ENCODE results near the gene HLA-DPB1.

HLA-DPB1 gene

GRCh38 chr6:33118525-33119123 is 42.8 kb downstream of the HLA-DPB1 start:
- Histone ChIP-seq H3K9ac (ENCODE audit: low read length) (no peak overlapping the region), H3K23ac (ENCODE audit: low read length in 2 of 2) (no peak overlapping the region), H4K91ac (ENCODE audit: low read length) (no peak overlapping the region), H3K14ac (ENCODE audit: low read length in 2 of 2) (no peak overlapping the region), H2BK120ac (ENCODE audit: low read depth, low read length) (no peak overlapping the region), H2AFZ (ENCODE audit: low read depth, low read length) (no peak overlapping the region), H3K27ac (ENCODE audit: low read length, poor library complexity, severe bottlenecking) (no peak overlapping the region), H2BK15ac (ENCODE audit: low read depth, poor library complexity, severe bottlenecking) (no peak overlapping the region), H3K18ac (ENCODE audit: low read depth in 1 of 2, low read length in 2 of 2) (no peak overlapping the region), H3K4me1 (ENCODE audit: control insufficient read depth, insufficient read depth, low read depth, low read length) (peaks cover 4% of the 10 kb centered on the region), H3K4me3 (ENCODE audit: insufficient read depth in 1 of 2, low read depth in 1 of 2, low read length in 2 of 2) (no peak overlapping the region), H2BK5ac (ENCODE audit: low read depth, low read length, poor library complexity, severe bottlenecking) (no peak overlapping the region), H4K8ac (ENCODE audit: low read length) (no peak overlapping the region), H3K36me3 (ENCODE audit: control insufficient read depth in 1 of 2, insufficient read depth in 2 of 2, low read depth in 1 of 2, low read length in 2 of 2) (no peaks in the 10 kb centered on the region), H3K9me3 (ENCODE audit: control insufficient read depth, low read length) (no peaks in the 10 kb centered on the region), H3K79me1 (replicated peaks; ENCODE audit: low read length, poor library complexity, severe bottlenecking) (no peaks in the 10 kb centered on the region), H3K4me2 (ENCODE audit: low read length, poor library complexity, severe bottlenecking) (no peak overlapping the region), H3K27me3 (ENCODE audit: control insufficient read depth in 1 of 2, insufficient read depth in 1 of 2, low read length in 2 of 2) (peaks cover 60 to 72% of the 10 kb centered on the region in 2 experiments), H2BK12ac (ENCODE audit: low read length in 2 of 2) (no peak overlapping the region), H3K4ac (ENCODE audit: low read depth in 1 of 2, low read length in 2 of 2) (no peak overlapping the region), H2AK5ac (ENCODE audit: low read length, severe bottlenecking) (no peak overlapping the region)
- peak; percentile 60 for DNase-seq
- WGBS, result no CpG with 5 or more reads among the region's 3 CpGs

DNA sequence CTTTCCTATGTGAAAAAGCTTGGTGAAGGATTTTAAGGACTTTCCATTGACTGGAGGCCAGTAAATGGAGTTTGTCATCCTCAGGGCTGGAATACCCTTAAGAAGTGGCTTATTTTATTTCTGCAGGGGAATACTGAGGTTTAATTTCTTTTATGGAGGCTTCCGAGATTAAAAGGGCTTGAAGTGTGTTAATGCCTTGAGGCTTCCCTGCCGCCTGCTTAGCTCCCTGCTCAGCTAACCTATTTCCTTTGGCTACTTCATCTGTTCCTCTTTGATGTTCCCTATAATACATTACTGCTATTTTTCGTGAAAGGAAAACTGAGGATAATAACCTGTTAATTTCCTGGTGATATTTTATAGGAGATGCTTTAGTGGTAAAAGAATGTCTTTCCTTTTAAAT is 44.2 kb downstream of the HLA-DPB1 start:
- WGBS, result 54% methylated on average over 1 of the region's 3 CpGs
- Histone ChIP-seq H2AFZ (ENCODE audit: low read depth, low read length) (no peak overlapping the region), H3K4me3 (ENCODE audit: insufficient read depth in 1 of 2, low read depth in 1 of 2, low read length in 2 of 2) (no peak overlapping the region), H4K91ac (ENCODE audit: low read length) (no peak overlapping the region), H4K8ac (ENCODE audit: low read length) (no peak overlapping the region), H2BK12ac (ENCODE audit: low read length in 2 of 2) (no peak overlapping the region), H3K36me3 (ENCODE audit: control insufficient read depth in 1 of 2, insufficient read depth in 2 of 2, low read depth in 1 of 2, low read length in 2 of 2) (no peaks in the 10 kb centered on the region), H3K79me1 (replicated peaks; ENCODE audit: low read length, poor library complexity, severe bottlenecking) (no peaks in the 10 kb centered on the region), H2BK5ac (ENCODE audit: low read depth, low read length, poor library complexity, severe bottlenecking) (no peak overlapping the region), H3K4ac (ENCODE audit: low read depth in 1 of 2, low read length in 2 of 2) (no peak overlapping the region), H3K27me3 (ENCODE audit: control insufficient read depth in 1 of 2, insufficient read depth in 1 of 2, low read length in 2 of 2) (peaks cover 52 to 58% of the 10 kb centered on the region in 2 experiments), H3K9me3 (ENCODE audit: control insufficient read depth, low read length) (no peaks in the 10 kb centered on the region), H3K4me1 (ENCODE audit: control insufficient read depth, insufficient read depth, low read depth, low read length) (peaks cover 4% of the 10 kb centered on the region), H3K18ac (ENCODE audit: low read depth in 1 of 2, low read length in 2 of 2) (no peak overlapping the region), H3K9ac (ENCODE audit: low read length) (no peak overlapping the region), H2AK5ac (ENCODE audit: low read length, severe bottlenecking) (no peak overlapping the region), H3K23ac (ENCODE audit: low read length in 2 of 2) (no peak overlapping the region), H3K27ac (ENCODE audit: low read length, poor library complexity, severe bottlenecking) (no peak overlapping the region), H3K4me2 (ENCODE audit: low read length, poor library complexity, severe bottlenecking) (no peak overlapping the region), H2BK15ac (ENCODE audit: low read depth, poor library complexity, severe bottlenecking) (no peak overlapping the region), H2BK120ac (ENCODE audit: low read depth, low read length) (no peak overlapping the region), H3K14ac (ENCODE audit: low read length in 2 of 2) (no peak overlapping the region)
- no peak for DNase-seq

DNA sequence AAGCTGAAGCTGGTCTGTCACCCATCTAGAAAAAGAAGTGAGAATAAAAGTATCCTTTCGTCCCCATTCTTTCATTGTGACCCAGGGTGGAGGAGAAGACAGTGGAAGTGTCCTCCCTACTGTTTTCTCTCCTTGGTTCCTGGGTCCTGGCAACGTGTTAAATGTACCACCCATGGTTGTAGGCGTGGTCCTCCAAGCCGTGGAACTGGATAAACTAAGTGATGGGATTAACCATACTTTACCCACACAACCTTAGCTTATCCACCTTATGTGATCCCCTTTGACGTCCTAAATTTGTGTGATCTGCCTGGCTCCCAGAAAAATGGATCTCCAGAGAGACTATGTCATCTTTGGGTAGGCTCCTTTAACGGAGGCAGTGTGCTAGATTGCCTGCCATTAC is 47.4 kb downstream of the HLA-DPB1 start:
- Histone ChIP-seq H3K18ac (ENCODE audit: low read depth in 1 of 2, low read length in 2 of 2) (no peak overlapping the region), H3K36me3 (ENCODE audit: control insufficient read depth in 1 of 2, insufficient read depth in 2 of 2, low read depth in 1 of 2, low read length in 2 of 2) (no peaks in the 10 kb centered on the region), H2BK12ac (ENCODE audit: low read length in 2 of 2) (no peak overlapping the region), H3K9ac (ENCODE audit: low read length) (no peak overlapping the region), H4K91ac (ENCODE audit: low read length) (no peak overlapping the region), H3K9me3 (ENCODE audit: control insufficient read depth, low read length) (no peaks in the 10 kb centered on the region), H3K14ac (ENCODE audit: low read length in 2 of 2) (no peak overlapping the region), H3K4me1 (ENCODE audit: control insufficient read depth, insufficient read depth, low read depth, low read length) (no peaks in the 10 kb centered on the region), H2BK120ac (ENCODE audit: low read depth, low read length) (no peak overlapping the region), H3K27ac (ENCODE audit: low read length, poor library complexity, severe bottlenecking) (no peak overlapping the region), H3K4ac (ENCODE audit: low read depth in 1 of 2, low read length in 2 of 2) (no peak overlapping the region), H2BK15ac (ENCODE audit: low read depth, poor library complexity, severe bottlenecking) (no peak overlapping the region), H3K23ac (ENCODE audit: low read length in 2 of 2) (no peak overlapping the region), H3K4me2 (ENCODE audit: low read length, poor library complexity, severe bottlenecking) (no peak overlapping the region), H2AK5ac (ENCODE audit: low read length, severe bottlenecking) (no peak overlapping the region), H3K4me3 (ENCODE audit: insufficient read depth in 1 of 2, low read depth in 1 of 2, low read length in 2 of 2) (no peak overlapping the region), H3K27me3 (ENCODE audit: control insufficient read depth in 1 of 2, insufficient read depth in 1 of 2, low read length in 2 of 2) (peaks cover 26 to 35% of the 10 kb centered on the region in 2 experiments), H3K79me1 (replicated peaks; ENCODE audit: low read length, poor library complexity, severe bottlenecking) (no peaks in the 10 kb centered on the region), H4K8ac (ENCODE audit: low read length) (no peak overlapping the region), H2AFZ (ENCODE audit: low read depth, low read length) (no peak overlapping the region), H2BK5ac (ENCODE audit: low read depth, low read length, poor library complexity, severe bottlenecking) (no peak overlapping the region)
- no peak for DNase-seq
- 72% methylated on average over 6 of the region's 6 CpGs for WGBS

DNA sequence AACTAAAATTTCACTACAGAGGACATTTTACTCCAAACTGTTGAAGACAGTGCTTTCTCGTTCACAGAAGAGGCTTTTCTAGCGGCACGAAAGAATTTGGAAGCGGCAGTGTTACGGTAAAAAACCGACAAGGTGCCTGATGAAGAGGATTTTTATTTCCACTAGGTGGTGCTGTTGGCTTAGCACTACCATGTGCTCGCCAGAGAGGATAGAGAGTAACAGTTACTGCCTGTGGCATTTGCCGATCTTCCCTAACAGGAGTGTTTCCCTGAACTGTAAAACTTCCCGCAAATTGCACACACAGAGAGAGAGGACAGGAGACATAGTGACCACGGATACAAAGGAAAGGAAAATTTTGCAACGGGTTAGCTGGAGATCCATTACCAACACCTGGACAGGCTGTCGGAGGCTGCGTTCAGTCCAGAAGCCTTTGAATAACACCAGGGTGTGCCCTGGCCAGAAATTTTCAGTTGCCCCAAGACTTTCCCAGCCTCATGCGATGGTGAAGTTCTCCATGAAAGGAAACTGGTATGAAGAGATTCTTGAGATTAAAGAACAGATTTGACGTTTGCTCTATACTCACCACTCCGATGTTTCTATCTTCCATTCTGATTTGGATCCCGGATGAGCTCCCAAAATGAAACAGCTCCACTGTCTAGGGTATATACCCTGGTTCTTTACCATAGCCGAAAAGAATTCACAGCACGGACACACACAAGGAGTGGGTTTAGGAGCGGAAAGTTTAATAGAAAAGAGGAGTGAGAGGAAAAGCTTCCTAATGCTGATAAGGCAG is 48.1 kb downstream of the HLA-DPB1 start:
- H3K27me3 ChIP-seq (ENCODE audit: control insufficient read depth in 1 of 2, insufficient read depth in 1 of 2, low read length in 2 of 2), result peaks cover 25 to 40% of the 10 kb centered on the region in 2 experiments
- H3K27ac ChIP-seq (ENCODE audit: low read length, poor library complexity, severe bottlenecking), result no peak overlapping the region
- 94% methylated on average over 20 of the region's 20 CpGs for WGBS
- no peak overlapping the region for H2AK5ac ChIP-seq (ENCODE audit: low read length, severe bottlenecking)
- no peak overlapping the region for H3K18ac ChIP-seq (ENCODE audit: low read depth in 1 of 2, low read length in 2 of 2)
- H3K4ac ChIP-seq (ENCODE audit: low read depth in 1 of 2, low read length in 2 of 2), result no peak overlapping the region
- no peak overlapping the region for H4K91ac ChIP-seq (ENCODE audit: low read length)
- no peak overlapping the region for H3K23ac ChIP-seq (ENCODE audit: low read length in 2 of 2)
- no peak overlapping the region for H2BK5ac ChIP-seq (ENCODE audit: low read depth, low read length, poor library complexity, severe bottlenecking)
- H3K79me1 ChIP-seq (replicated peaks; ENCODE audit: low read length, poor library complexity, severe bottlenecking), result no peaks in the 10 kb centered on the region
- no peaks in the 10 kb centered on the region for H3K4me1 ChIP-seq (ENCODE audit: control insufficient read depth, insufficient read depth, low read depth, low read length)
- no peak overlapping the region for H3K4me3 ChIP-seq (ENCODE audit: insufficient read depth in 1 of 2, low read depth in 1 of 2, low read length in 2 of 2)
- peak; percentile 9 for DNase-seq
- no peak overlapping the region for H3K4me2 ChIP-seq (ENCODE audit: low read length, poor library complexity, severe bottlenecking)
- no peaks in the 10 kb centered on the region for H3K36me3 ChIP-seq (ENCODE audit: control insufficient read depth in 1 of 2, insufficient read depth in 2 of 2, low read depth in 1 of 2, low read length in 2 of 2)
- no peak overlapping the region for H4K8ac ChIP-seq (ENCODE audit: low read length)
- H2BK12ac ChIP-seq (ENCODE audit: low read length in 2 of 2), result no peak overlapping the region
- no peak overlapping the region for H2BK120ac ChIP-seq (ENCODE audit: low read depth, low read length)
- no peak overlapping the region for H2BK15ac ChIP-seq (ENCODE audit: low read depth, poor library complexity, severe bottlenecking)
- H2AFZ ChIP-seq (ENCODE audit: low read depth, low read length), result no peak overlapping the region
- H3K9ac ChIP-seq (ENCODE audit: low read length), result no peak overlapping the region
- no peak overlapping the region for H3K14ac ChIP-seq (ENCODE audit: low read length in 2 of 2)
- no peaks in the 10 kb centered on the region for H3K9me3 ChIP-seq (ENCODE audit: control insufficient read depth, low read length)

All from mesenchymal stem cell (in vitro differentiated cells and primary cell).